ENCODE results near the gene CRP. TPM values are rescaled to one million over a fixed set of nuclear protein-coding genes. Genes with fewer than 3 reads are reported as not detected.

Gene CRP
- total RNA-seq, 3 donors from 2014 or later (not counting 1 experiment from before 2014, with no cell fraction given): not detected

GRCh38 chr1:159712080-159712479 is 2.3 kb downstream of the CRP start:
- TF ChIP-seq, protein P1, sequence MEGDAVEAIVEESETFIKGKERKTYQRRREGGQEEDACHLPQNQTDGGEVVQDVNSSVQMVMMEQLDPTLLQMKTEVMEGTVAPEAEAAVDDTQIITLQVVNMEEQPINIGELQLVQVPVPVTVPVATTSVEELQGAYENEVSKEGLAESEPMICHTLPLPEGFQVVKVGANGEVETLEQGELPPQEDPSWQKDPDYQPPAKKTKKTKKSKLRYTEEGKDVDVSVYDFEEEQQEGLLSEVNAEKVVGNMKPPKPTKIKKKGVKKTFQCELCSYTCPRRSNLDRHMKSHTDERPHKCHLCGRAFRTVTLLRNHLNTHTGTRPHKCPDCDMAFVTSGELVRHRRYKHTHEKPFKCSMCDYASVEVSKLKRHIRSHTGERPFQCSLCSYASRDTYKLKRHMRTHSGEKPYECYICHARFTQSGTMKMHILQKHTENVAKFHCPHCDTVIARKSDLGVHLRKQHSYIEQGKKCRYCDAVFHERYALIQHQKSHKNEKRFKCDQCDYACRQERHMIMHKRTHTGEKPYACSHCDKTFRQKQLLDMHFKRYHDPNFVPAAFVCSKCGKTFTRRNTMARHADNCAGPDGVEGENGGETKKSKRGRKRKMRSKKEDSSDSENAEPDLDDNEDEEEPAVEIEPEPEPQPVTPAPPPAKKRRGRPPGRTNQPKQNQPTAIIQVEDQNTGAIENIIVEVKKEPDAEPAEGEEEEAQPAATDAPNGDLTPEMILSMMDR (IDR thresholded peaks at IDR 0.05): no peak
- DNase-seq (no peak), ATAC-seq (no peak)
- H3K4me1 ChIP-seq (ENCODE audit: control insufficient read depth, insufficient read depth, low read length): no peaks in the 10 kb centered on the region
- Mint-ChIP-seq H3K4me3 (no peak overlapping the region), H3K4me1 (no peaks in the 10 kb centered on the region), H3K36me3 (no peaks in the 10 kb centered on the region), H3K27me3 (ENCODE audit: low read depth in 2 of 2) (peaks cover 4 to 6% of the 10 kb centered on the region in 2 donors), H3K27ac (no peak overlapping the region), H3K9me3 (no peaks in the 10 kb centered on the region)
- intact Hi-C loops (cut with micrococcal nuclease): no loop called here
- no peaks in the 10 kb centered on the region for H3K9me3 ChIP-seq (ENCODE audit: control insufficient read depth, insufficient read depth, low read length)
- 60% methylated on average over 1 of the region's 1 CpG for WGBS (ENCODE audit: insufficient coverage)
- no peaks in the 10 kb centered on the region for H3K36me3 ChIP-seq (ENCODE audit: control insufficient read depth, insufficient read depth, low read length)
- no peak overlapping the region for H3K4me3 ChIP-seq (ENCODE audit: low read length)
- no peak overlapping the region for H3K27ac ChIP-seq (ENCODE audit: low read length)
- H3K27me3 ChIP-seq (ENCODE audit: control insufficient read depth, insufficient read depth, low read length): no peaks in the 10 kb centered on the region

DNA sequence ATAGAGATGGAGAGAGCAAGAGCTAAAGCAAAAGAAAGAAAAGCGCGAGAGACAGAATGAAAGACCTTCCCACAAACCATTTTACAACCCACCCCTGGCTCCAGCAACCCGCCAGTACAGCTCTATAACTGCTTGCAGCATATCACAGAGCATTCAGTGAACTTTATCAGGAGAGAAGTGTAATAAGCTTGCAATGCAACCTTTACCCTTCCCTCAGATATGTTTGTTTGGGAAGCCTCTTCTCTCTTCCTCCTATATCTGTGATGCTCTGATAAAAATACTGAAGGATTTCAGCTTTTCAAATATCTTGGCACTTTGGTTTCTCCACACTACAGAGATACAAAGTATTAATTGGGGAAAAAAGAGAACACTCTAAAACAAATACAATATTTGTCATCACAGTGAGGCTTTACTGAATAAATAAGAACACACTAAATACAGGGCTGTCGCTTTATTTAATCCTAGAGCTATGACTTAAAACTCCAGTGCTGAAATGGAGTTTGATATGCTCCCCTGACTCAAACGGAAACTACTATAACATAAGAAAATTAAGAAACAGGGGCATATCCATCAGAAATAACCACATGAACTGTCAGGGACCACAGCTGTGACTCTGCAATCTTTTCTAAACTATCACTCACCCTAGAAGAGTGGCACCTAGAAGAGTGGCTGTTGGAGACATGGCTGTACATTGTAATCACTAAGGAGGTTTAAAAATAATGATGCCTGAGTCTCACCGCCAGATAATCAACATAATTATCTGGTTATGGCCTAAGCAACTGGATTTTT is 6.7 kb downstream of the CRP start:
- H3K4me1 Mint-ChIP-seq: no peaks in the 10 kb centered on the region
- Histone ChIP-seq H3K36me3 (ENCODE audit: control insufficient read depth, insufficient read depth, low read length) (no peaks in the 10 kb centered on the region), H3K4me3 (ENCODE audit: low read length) (no peak overlapping the region), H3K4me1 (ENCODE audit: control insufficient read depth, insufficient read depth, low read length) (no peaks in the 10 kb centered on the region), H3K27me3 (ENCODE audit: control insufficient read depth, insufficient read depth, low read length) (no peaks in the 10 kb centered on the region), H3K9me3 (ENCODE audit: control insufficient read depth, insufficient read depth, low read length) (no peaks in the 10 kb centered on the region), H3K27ac (ENCODE audit: low read length) (no peak overlapping the region)
- no peak overlapping the region for H3K4me3 Mint-ChIP-seq
- no peaks in the 10 kb centered on the region for H3K9me3 Mint-ChIP-seq
- TF ChIP-seq, protein P1 (IDR thresholded peaks at IDR 0.05): no peak
- ATAC-seq (no peak), DNase-seq (no peak)
- peaks cover 0 to 8% of the 10 kb centered on the region in 2 donors for H3K27me3 Mint-ChIP-seq (ENCODE audit: low read depth in 2 of 2)
- H3K27ac Mint-ChIP-seq: no peak overlapping the region
- intact Hi-C loops (cut with micrococcal nuclease): no loop called here
- H3K36me3 Mint-ChIP-seq: no peaks in the 10 kb centered on the region
- WGBS (ENCODE audit: insufficient coverage): 62% methylated on average over 3 of the region's 6 CpGs

- WGBS (ENCODE audit: insufficient coverage): 78% methylated on average over 3 of the region's 3 CpGs
- no peak overlapping the region for H3K4me3 ChIP-seq (ENCODE audit: low read length)
- no peaks in the 10 kb centered on the region for H3K9me3 ChIP-seq (ENCODE audit: control insufficient read depth, insufficient read depth, low read length)
- no peaks in the 10 kb centered on the region for H3K36me3 ChIP-seq (ENCODE audit: control insufficient read depth, insufficient read depth, low read length)
- no peaks in the 10 kb centered on the region for H3K27me3 ChIP-seq (ENCODE audit: control insufficient read depth, insufficient read depth, low read length)
- H3K27me3 Mint-ChIP-seq (ENCODE audit: low read depth in 2 of 2): peaks cover 0 to 8% of the 10 kb centered on the region in 2 donors
- intact Hi-C loops (cut with micrococcal nuclease): no loop called here
- TF ChIP-seq, protein P1 (IDR thresholded peaks at IDR 0.05): no peak
- H3K27ac ChIP-seq (ENCODE audit: low read length): no peak overlapping the region
- no peak for DNase-seq
- no peak for ATAC-seq
- no peaks in the 10 kb centered on the region for H3K4me1 Mint-ChIP-seq
- no peaks in the 10 kb centered on the region for H3K9me3 Mint-ChIP-seq
- no peaks in the 10 kb centered on the region for H3K36me3 Mint-ChIP-seq
- no peak overlapping the region for H3K4me3 Mint-ChIP-seq
- H3K4me1 ChIP-seq (ENCODE audit: control insufficient read depth, insufficient read depth, low read length): no peaks in the 10 kb centered on the region
- H3K27ac Mint-ChIP-seq: no peak overlapping the region
Observed at GRCh38 chr1:159705904-159706256, 8.5 kb downstream of the CRP start.

Data from natural killer cell (primary cell).